ENCODE results near the gene WNT4. TPM values are rescaled to one million over a fixed set of nuclear protein-coding genes. Genes with fewer than 3 reads are reported as not detected.

The WNT4 gene
- total RNA-seq, 1 donor from 2014 or later, result not detected

DNA sequence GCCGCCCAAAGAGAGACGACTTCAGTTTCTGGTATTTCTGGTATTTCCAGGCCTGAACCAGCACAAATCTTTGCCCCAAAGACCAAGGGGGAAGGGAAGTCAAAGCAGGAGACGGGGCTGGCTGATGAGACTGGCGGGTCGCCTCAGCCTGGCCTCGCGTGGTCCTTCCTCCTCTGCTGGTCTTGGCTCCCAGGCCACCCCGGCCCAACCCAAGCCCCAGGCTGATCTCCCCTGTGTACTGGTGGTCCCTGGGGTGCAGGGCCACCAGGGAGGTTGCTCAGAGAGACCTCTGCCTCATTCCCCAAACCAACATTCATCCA lies 19.9 kb downstream of the WNT4 start:
- Histone ChIP-seq H3K9ac (no peak overlapping the region), H3K79me2 (ENCODE audit: low read depth) (no peaks in the 10 kb centered on the region), H3K27me3 (no peaks in the 10 kb centered on the region), H3K36me3 (no peaks in the 10 kb centered on the region), H3K9me3 (ENCODE audit: low read depth) (no peaks in the 10 kb centered on the region), H3K27ac (no peak overlapping the region), H3K4me2 (no peak overlapping the region), H2AFZ (replicated peaks) (no peak overlapping the region), H3K4me3 (no peak overlapping the region), H4K20me1 (ENCODE audit: low read depth) (peaks cover 49% of the 10 kb centered on the region), H3F3A (ENCODE audit: low read depth) (peaks cover 2% of the 10 kb centered on the region), H3K4me1 (peaks cover 15% of the 10 kb centered on the region)
- H3K4me1 Mint-ChIP-seq, result peaks cover 36% of the 10 kb centered on the region
- no peaks in the 10 kb centered on the region for H3K9me3 Mint-ChIP-seq
- DNase-seq (ENCODE audit: low spot score), result no peak
- H3K36me3 Mint-ChIP-seq, result peaks cover 29% of the 10 kb centered on the region
- peaks cover 5% of the 10 kb centered on the region for H3K27me3 Mint-ChIP-seq (ENCODE audit: insufficient read depth, low read depth)
- no peak overlapping the region for H3K27ac Mint-ChIP-seq
- TF ChIP-seq EZH2phosphoT487 (IDR thresholded peaks at IDR 0.05) (no peak), EZH2 (IDR thresholded peaks at IDR 0.05) (no peak)
- TF ChIP-seq, protein P1, sequence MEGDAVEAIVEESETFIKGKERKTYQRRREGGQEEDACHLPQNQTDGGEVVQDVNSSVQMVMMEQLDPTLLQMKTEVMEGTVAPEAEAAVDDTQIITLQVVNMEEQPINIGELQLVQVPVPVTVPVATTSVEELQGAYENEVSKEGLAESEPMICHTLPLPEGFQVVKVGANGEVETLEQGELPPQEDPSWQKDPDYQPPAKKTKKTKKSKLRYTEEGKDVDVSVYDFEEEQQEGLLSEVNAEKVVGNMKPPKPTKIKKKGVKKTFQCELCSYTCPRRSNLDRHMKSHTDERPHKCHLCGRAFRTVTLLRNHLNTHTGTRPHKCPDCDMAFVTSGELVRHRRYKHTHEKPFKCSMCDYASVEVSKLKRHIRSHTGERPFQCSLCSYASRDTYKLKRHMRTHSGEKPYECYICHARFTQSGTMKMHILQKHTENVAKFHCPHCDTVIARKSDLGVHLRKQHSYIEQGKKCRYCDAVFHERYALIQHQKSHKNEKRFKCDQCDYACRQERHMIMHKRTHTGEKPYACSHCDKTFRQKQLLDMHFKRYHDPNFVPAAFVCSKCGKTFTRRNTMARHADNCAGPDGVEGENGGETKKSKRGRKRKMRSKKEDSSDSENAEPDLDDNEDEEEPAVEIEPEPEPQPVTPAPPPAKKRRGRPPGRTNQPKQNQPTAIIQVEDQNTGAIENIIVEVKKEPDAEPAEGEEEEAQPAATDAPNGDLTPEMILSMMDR (IDR thresholded peaks at IDR 0.05), result no peak
- no peak overlapping the region for H3K4me3 Mint-ChIP-seq

DNA sequence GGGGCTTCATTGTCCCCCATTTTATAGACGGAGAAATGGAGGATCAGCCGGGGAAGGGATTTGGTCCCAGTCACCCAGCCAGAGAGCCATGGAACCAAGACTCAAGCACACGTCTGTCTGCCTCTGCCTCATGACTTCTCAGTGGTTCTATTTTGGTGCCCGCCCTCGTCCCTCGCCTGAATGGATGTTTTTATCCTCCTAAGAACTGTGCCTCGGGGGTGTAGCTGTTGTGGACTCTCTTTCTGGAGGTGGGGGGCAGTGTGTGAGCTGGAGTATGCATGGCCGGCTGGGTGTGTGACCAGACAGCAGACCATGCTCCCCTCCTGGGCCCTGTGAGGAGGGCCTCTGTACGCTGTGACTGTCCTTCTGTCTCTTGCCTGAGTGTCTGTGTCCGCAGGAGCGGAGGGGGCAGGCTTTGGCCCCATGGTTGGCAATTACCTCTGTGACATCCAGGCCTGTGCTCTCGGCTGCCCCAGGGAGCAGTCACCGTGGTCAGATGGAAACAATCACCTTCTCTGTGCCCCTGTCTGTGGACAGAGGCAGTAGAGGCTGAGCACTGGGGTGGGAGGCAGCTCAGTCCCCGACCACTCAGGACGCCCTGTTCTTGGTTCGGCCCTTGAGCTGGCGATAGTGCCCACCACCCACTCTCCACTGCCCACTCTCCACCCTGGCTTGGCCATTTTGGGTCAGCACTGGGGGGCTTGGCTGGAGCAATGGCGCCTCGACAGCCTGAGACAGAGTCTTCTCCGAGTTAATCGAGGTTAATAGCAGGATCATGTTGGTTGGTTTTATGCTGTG lies 20.4 kb downstream of the WNT4 start:
- Histone ChIP-seq H3K4me2 (peak overlapping the region; percentile 28), H3K27ac (no peak overlapping the region), H3K4me3 (no peak overlapping the region), H3K27me3 (no peaks in the 10 kb centered on the region), H2AFZ (replicated peaks) (no peak overlapping the region), H3K36me3 (no peaks in the 10 kb centered on the region), H3K9ac (no peak overlapping the region), H3F3A (ENCODE audit: low read depth) (peaks cover 2% of the 10 kb centered on the region), H4K20me1 (ENCODE audit: low read depth) (peaks cover 55% of the 10 kb centered on the region), H3K4me1 (peaks cover 15% of the 10 kb centered on the region), H3K79me2 (ENCODE audit: low read depth) (no peaks in the 10 kb centered on the region), H3K9me3 (ENCODE audit: low read depth) (no peaks in the 10 kb centered on the region)
- TF ChIP-seq, protein P1 (IDR thresholded peaks at IDR 0.05), result no peak
- TF ChIP-seq EZH2phosphoT487 (IDR thresholded peaks at IDR 0.05) (no peak), EZH2 (IDR thresholded peaks at IDR 0.05) (no peak)
- H3K4me1 Mint-ChIP-seq, result peaks cover 42% of the 10 kb centered on the region
- no peak for DNase-seq (ENCODE audit: low spot score)
- peak overlapping the region; percentile 69 for H3K27ac Mint-ChIP-seq
- no peak overlapping the region for H3K4me3 Mint-ChIP-seq
- H3K9me3 Mint-ChIP-seq, result no peaks in the 10 kb centered on the region
- peaks cover 27% of the 10 kb centered on the region for H3K36me3 Mint-ChIP-seq
- peaks cover 10% of the 10 kb centered on the region for H3K27me3 Mint-ChIP-seq (ENCODE audit: insufficient read depth, low read depth)

DNA sequence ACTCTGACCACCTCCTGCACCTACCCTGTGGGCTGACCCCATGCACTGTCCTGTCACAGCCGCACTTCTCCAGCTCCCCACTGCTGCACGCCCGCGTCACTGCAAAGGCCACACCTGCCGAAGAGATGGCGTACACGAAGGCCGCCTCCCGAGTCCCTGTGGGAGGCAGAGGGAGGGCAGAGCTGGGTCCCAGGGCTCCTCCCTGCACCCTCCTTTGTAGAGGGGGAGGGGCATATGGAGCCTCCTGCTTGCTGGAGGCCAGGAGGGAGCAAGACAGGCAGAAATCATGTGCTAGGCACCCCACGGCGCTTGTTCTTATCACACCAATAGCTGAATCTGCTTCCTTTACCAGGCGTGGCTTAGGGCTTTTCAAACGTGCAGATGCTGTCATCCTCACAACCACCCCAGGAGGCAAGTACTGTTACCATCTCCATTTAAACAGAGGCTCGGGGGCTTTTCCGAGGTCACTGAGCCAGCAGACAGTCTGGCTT lies 21.4 kb downstream of the WNT4 start:
- no peaks in the 10 kb centered on the region for H3K9me3 Mint-ChIP-seq
- Histone ChIP-seq H4K20me1 (ENCODE audit: low read depth) (peaks cover 62% of the 10 kb centered on the region), H3K27me3 (no peaks in the 10 kb centered on the region), H3K4me2 (no peak overlapping the region), H3K79me2 (ENCODE audit: low read depth) (no peaks in the 10 kb centered on the region), H3K36me3 (no peaks in the 10 kb centered on the region), H3K9ac (no peak overlapping the region), H2AFZ (replicated peaks) (no peak overlapping the region), H3F3A (ENCODE audit: low read depth) (peaks cover 2% of the 10 kb centered on the region), H3K4me3 (no peak overlapping the region), H3K4me1 (peaks cover 17% of the 10 kb centered on the region), H3K27ac (no peak overlapping the region), H3K9me3 (ENCODE audit: low read depth) (no peaks in the 10 kb centered on the region)
- no peak overlapping the region for H3K27ac Mint-ChIP-seq
- peak; percentile 34 for DNase-seq (ENCODE audit: low spot score)
- no peak for TF ChIP-seq EZH2 (IDR thresholded peaks at IDR 0.05)
- TF ChIP-seq, protein P1 (IDR thresholded peaks at IDR 0.05), result no peak
- no peak for TF ChIP-seq EZH2phosphoT487 (IDR thresholded peaks at IDR 0.05)
- peaks cover 11% of the 10 kb centered on the region for H3K27me3 Mint-ChIP-seq (ENCODE audit: insufficient read depth, low read depth)
- peaks cover 27% of the 10 kb centered on the region for H3K36me3 Mint-ChIP-seq
- no peak overlapping the region for H3K4me3 Mint-ChIP-seq
- H3K4me1 Mint-ChIP-seq, result peaks cover 52% of the 10 kb centered on the region

Data from neural progenitor cell (in vitro differentiated cells).